MM.1S (cell line): Measurements from ENCODE around the gene CMC1.

ENCODE experiments used
- DNase-seq: peaks from one replicate; pipeline ENCODE4 v3.0.0-alpha.2; 2015
- H2AFZ ChIP-seq: fragments of 300-600 bp; sonication (generic); 2 replicates; pipeline ENCODE4 v1.6.0; 2016; ENCODE audit warnings: antibody characterized with exemption, low read length
- H3F3A ChIP-seq: fragments of 300-600 bp; sonication (generic); 2 replicates; pipeline ENCODE4 v1.6.1; 2016; ENCODE audit warnings: mild to moderate bottlenecking, antibody characterized with exemption, low read length, moderate library complexity, mixed read lengths; ENCODE audit not compliant: insufficient read depth
- H3K27ac ChIP-seq: fragments of 300-600 bp; sonication (generic); 2 replicates; pipeline ENCODE4 v1.5.1; 2016; ENCODE audit warnings: mild to moderate bottlenecking, low read length
- H3K27me3 ChIP-seq: fragments of 300-600 bp; sonication (generic); replicated peaks from 2 replicates; pipeline ENCODE4 v1.6.0; 2016; ENCODE audit warnings: low read length; ENCODE audit not compliant: insufficient read depth
- H3K36me3 ChIP-seq: fragments of 300-600 bp; sonication (generic); replicated peaks from 2 replicates; pipeline ENCODE4 v1.6.1; 2016; ENCODE audit warnings: mild to moderate bottlenecking, low read length, mixed read lengths; ENCODE audit not compliant: insufficient read depth
- H3K4me1 ChIP-seq: fragments of 300-600 bp; sonication (generic); 2 replicates; pipeline ENCODE4 v1.6.1; 2016; ENCODE audit warnings: low read length, mixed read lengths
- H3K4me2 ChIP-seq: fragments of 300-600 bp; sonication (generic); 2 replicates; pipeline ENCODE4 v1.6.0; 2016; ENCODE audit warnings: low read depth, low read length
- H3K4me3 ChIP-seq: fragments of 300-600 bp; sonication (generic); 2 replicates; pipeline ENCODE4 v1.5.1; 2016; ENCODE audit warnings: low read length, mixed read lengths
- H3K79me2 ChIP-seq: fragments of 300-600 bp; sonication (generic); 2 replicates; pipeline ENCODE4 v1.6.1; 2016; ENCODE audit warnings: mixed run types, low read length, mixed read lengths
- H3K9ac ChIP-seq: fragments of 300-600 bp; sonication (generic); 2 replicates; pipeline ENCODE4 v1.6.1; 2016; ENCODE audit warnings: low read length, mixed read lengths
- H3K9me2 ChIP-seq: fragments of 300-600 bp; sonication (generic); replicated peaks from 2 replicates; pipeline ENCODE4 v1.6.1; 2016; ENCODE audit warnings: mild to moderate bottlenecking, low read length, mixed read lengths; ENCODE audit not compliant: insufficient read depth
- H3K9me3 ChIP-seq: fragments of 300-600 bp; sonication (generic); replicated peaks from 2 replicates; pipeline ENCODE4 v1.6.1; 2016; ENCODE audit warnings: mild to moderate bottlenecking, low read length, mixed read lengths; ENCODE audit not compliant: insufficient read depth
- H4K20me1 ChIP-seq: fragments of 300-600 bp; sonication (generic); 2 replicates; pipeline ENCODE4 v1.6.1; 2016; ENCODE audit warnings: mild to moderate bottlenecking, low read length, moderate library complexity, mixed read lengths; ENCODE audit not compliant: insufficient read depth
- EZH2 ChIP-seq: fragments of 300-600 bp; sonication (generic); optimal IDR thresholded peaks from 2 replicates; pipeline ENCODE3; 2017; ENCODE audit warnings: low read depth, mild to moderate bottlenecking, antibody characterized with exemption, low read length, mixed read lengths
- EZH2phosphoT487 ChIP-seq: fragments of 300-600 bp; sonication (generic); IDR thresholded peaks from 2 replicates; pipeline ENCODE4 v1.6.1; 2018; ENCODE audit warnings: antibody characterized with exemption, low read length
- TF ChIP-seq, protein P1 (sequence below): fragments of 300-600 bp; sonication (generic); IDR thresholded peaks from 2 replicates; pipeline ENCODE4 v1.5.1; 2016; ENCODE audit warnings: antibody characterized with exemption, low read length, mixed read lengths

Gene CMC1

DNA sequence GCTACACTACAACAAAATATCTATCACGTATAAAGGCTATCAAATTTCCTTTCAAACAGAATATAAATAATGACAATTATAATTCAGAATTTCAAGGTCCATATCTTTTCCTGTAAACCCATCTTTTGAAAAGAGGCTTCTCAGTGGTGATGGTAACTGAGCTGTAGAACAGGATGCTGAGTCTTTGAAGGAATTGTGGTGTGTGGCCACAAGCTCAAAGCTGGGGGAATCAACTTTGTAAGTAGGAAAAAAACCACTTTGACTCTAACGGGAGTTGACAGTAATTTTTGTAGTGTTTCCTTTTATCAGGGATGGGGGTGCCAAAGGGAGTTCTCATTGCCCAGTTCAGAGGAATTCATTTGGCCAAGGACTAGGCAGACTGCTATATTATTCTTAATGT is 93.8 kb downstream of the CMC1 start:
- no peak for TF ChIP-seq EZH2
- TF ChIP-seq EZH2phosphoT487 = no peak
- TF ChIP-seq, protein P1, sequence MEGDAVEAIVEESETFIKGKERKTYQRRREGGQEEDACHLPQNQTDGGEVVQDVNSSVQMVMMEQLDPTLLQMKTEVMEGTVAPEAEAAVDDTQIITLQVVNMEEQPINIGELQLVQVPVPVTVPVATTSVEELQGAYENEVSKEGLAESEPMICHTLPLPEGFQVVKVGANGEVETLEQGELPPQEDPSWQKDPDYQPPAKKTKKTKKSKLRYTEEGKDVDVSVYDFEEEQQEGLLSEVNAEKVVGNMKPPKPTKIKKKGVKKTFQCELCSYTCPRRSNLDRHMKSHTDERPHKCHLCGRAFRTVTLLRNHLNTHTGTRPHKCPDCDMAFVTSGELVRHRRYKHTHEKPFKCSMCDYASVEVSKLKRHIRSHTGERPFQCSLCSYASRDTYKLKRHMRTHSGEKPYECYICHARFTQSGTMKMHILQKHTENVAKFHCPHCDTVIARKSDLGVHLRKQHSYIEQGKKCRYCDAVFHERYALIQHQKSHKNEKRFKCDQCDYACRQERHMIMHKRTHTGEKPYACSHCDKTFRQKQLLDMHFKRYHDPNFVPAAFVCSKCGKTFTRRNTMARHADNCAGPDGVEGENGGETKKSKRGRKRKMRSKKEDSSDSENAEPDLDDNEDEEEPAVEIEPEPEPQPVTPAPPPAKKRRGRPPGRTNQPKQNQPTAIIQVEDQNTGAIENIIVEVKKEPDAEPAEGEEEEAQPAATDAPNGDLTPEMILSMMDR = no peak
- Histone ChIP-seq H3K4me1 (no peaks in the 10 kb centered on the region), H3F3A (no peaks in the 10 kb centered on the region), H3K9me2 (no peaks in the 10 kb centered on the region), H3K27me3 (no peaks in the 10 kb centered on the region), H2AFZ (no peak overlapping the region), H4K20me1 (no peaks in the 10 kb centered on the region), H3K4me2 (no peak overlapping the region), H3K9me3 (no peaks in the 10 kb centered on the region), H3K79me2 (no peaks in the 10 kb centered on the region), H3K9ac (no peak overlapping the region), H3K36me3 (peaks cover 4% of the 10 kb centered on the region; the same call in 1 of the 2 replicates), H3K27ac (no peak overlapping the region), H3K4me3 (no peak overlapping the region)
- DNase-seq = no peak

DNA sequence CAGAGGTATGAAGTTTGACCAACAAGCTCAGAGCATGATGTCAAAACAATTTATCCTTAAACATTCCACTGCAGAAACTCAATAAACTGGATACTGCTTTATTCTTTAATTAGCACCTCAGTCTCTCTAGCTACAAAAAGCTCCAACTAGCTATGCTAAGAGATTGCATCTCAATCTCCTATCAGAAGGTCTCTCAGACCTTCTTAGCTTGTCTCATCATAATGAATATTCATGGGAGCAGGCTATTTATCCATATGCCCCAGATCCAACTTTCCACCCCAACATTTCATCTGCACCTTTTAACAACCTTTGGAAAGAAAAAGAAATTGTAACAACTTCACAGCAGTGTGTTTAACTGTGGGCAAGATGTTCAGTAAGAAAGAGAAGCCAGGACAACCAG is 95.8 kb downstream of the CMC1 start:
- Histone ChIP-seq H3K4me1 (0 out of 2 replicates have a peak, but pooled peaks cover 5% of the 10 kb centered on the region), H3K4me3 (no peak overlapping the region)

DNA sequence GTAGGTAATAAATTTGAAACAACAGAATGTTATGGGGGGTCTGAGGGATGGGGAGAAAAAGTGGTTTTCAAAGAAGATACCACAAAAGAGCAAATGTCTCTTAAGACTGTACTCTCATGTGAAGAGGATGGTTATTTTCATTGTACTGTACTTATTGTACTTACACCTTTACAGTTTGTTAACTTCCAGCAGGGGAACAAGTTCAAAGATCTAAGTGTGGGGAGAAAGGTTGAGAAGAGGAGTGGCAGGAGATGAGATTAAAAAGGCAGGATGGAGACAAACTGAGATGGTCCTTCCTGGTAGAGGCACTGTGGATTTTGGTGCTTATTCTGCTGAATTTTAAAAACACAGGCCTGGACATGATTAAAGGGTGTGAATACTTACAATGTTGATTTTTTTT is 101.7 kb downstream of the CMC1 start:
- Histone ChIP-seq H3K27me3 (no peaks in the 10 kb centered on the region), H2AFZ (no peak overlapping the region), H3K4me1 (peaks cover 28% of the 10 kb centered on the region), H4K20me1 (no peaks in the 10 kb centered on the region), H3F3A (no peaks in the 10 kb centered on the region), H3K9me2 (no peaks in the 10 kb centered on the region), H3K4me2 (peak overlapping the region; percentile 40; the same call in 1 of the 2 replicates), H3K36me3 (no peaks in the 10 kb centered on the region; the same call in 1 of the 2 replicates), H3K79me2 (peaks cover 45% of the 10 kb centered on the region), H3K9ac (no peak overlapping the region), H3K27ac (no peak overlapping the region), H3K9me3 (no peaks in the 10 kb centered on the region), H3K4me3 (no peak overlapping the region)
- DNase-seq = no peak
- no peak for TF ChIP-seq EZH2
- no peak for TF ChIP-seq EZH2phosphoT487
- TF ChIP-seq, protein P1 = no peak

More for the DNA sequence above, 95.8 kb downstream of the CMC1 start:
- no peak overlapping the region for H2AFZ ChIP-seq
- no peaks in the 10 kb centered on the region for H3F3A ChIP-seq
- H3K4me2 ChIP-seq = no peak overlapping the region
- H3K79me2 ChIP-seq = peaks cover 6% of the 10 kb centered on the region
- H3K9me2 ChIP-seq = no peaks in the 10 kb centered on the region
- H3K27ac ChIP-seq = no peak overlapping the region
- H3K36me3 ChIP-seq = peaks cover 4% of the 10 kb centered on the region; the same call in 1 of the 2 replicates
- H4K20me1 ChIP-seq = no peaks in the 10 kb centered on the region
- TF ChIP-seq, protein P1 = no peak
- TF ChIP-seq EZH2phosphoT487 = no peak
- no peak for TF ChIP-seq EZH2
- no peaks in the 10 kb centered on the region for H3K9me3 ChIP-seq
- H3K9ac ChIP-seq = no peak overlapping the region
- DNase-seq = no peak
- no peaks in the 10 kb centered on the region for H3K27me3 ChIP-seq
